SK-N-SH (cell line): ENCODE data around the gene COPS7A. TPM values are rescaled to one million over a fixed set of nuclear protein-coding genes. Genes with fewer than 3 reads are reported as not detected.

ENCODE experiments used
- CTCF ChIA-PET: fragments of 300-600, 350-600 bp; formaldehyde crosslinking; extraction: SDS; loops from one replicate; lab custom pipeline; 2021; lab: Yijun Ruan, JAX
- POLR2A ChIA-PET: fragments of 350-600 bp; sonication (Branson Sonifier 250); formaldehyde crosslinking; extraction: SDS; loops from one replicate; lab custom pipeline; 2020; ENCODE audit warnings: antibody characterized with exemption, inconsistent platforms; lab: Yijun Ruan, JAX
- DNase-seq: peaks from one replicate; pipeline ENCODE4 v3.0.0; 2012
- H2AFZ ChIP-seq: fragments of 200-600 bp; sonication (generic); 2 replicates; pipeline ENCODE4 v1.8.1; 2016; ENCODE audit warnings: antibody characterized with exemption, mild to moderate bottlenecking, low read depth
- H3F3A ChIP-seq: fragments of 200-600 bp; sonication (generic); replicated peaks from 2 replicates; pipeline ENCODE3; 2016; ENCODE audit warnings: antibody characterized with exemption, mild to moderate bottlenecking; ENCODE audit not compliant: insufficient read depth
- H3K27ac ChIP-seq, 2 experiments: fragments of 200-500 bp in 1 of 2; fragments of 200-600 bp in 1 of 2; sonication (Bioruptor generic) in 1 of 2; sonication (generic), shearing (Covaris generic) in 1 of 2; 2 replicates each; pipeline versions ENCODE4 v1.5.1 to v1.6.1; 2014 to 2016; ENCODE audit warnings: low read depth in 2 of 2, inconsistent platforms in 1 of 2, low read length in 1 of 2, mild to moderate bottlenecking in 1 of 2, mixed read lengths in 1 of 2
- H3K27me3 ChIP-seq: fragments of 200-600 bp; sonication (generic), shearing (Covaris generic); 2 replicates; pipeline ENCODE4 v1.6.1; 2016; ENCODE audit warnings: mixed run types; ENCODE audit not compliant: insufficient read depth
- H3K36me3 ChIP-seq, 2 experiments: fragments of 200-500 bp in 1 of 2; fragments of 200-600 bp in 1 of 2; sonication (Bioruptor generic) in 1 of 2; sonication (generic) in 1 of 2; replicated peaks in 1 of 2; 2 replicates each; pipeline versions ENCODE3 to v1.5.1; 2014 to 2016; ENCODE audit warnings: low read length in 1 of 2, mild to moderate bottlenecking in 1 of 2; ENCODE audit not compliant: insufficient read depth in 2 of 2, control insufficient read depth in 1 of 2
- H3K4me1 ChIP-seq, 2 experiments: fragments of 200-500 bp in 1 of 2; fragments of 200-600 bp in 1 of 2; sonication (Bioruptor generic) in 1 of 2; sonication (generic), shearing (Covaris generic) in 1 of 2; 2 replicates each; pipeline versions ENCODE4 v1.5.1 to v1.6.1; 2014 to 2016; ENCODE audit warnings: low read depth in 1 of 2, low read length in 1 of 2, mixed run types in 1 of 2; ENCODE audit not compliant: insufficient read depth in 2 of 2, control insufficient read depth in 1 of 2
- H3K4me2 ChIP-seq: fragments of 200-600 bp; sonication (generic), shearing (Covaris generic); 2 replicates; pipeline ENCODE4 v1.6.1; 2017; ENCODE audit warnings: mixed run types
- H3K4me3 ChIP-seq, 2 experiments: fragments of 200-500 bp in 1 of 2; fragments of 200-600 bp in 1 of 2; sonication (Bioruptor generic) in 1 of 2; sonication (generic), shearing (Covaris generic) in 1 of 2; 2 replicates each; pipeline versions ENCODE4 v1.5.1 to v1.8.1; 2014 to 2016; ENCODE audit warnings: low read depth in 2 of 2, inconsistent platforms in 1 of 2, low read length in 1 of 2, mild to moderate bottlenecking in 1 of 2, mixed read lengths in 1 of 2, moderate library complexity in 1 of 2
- H3K79me2 ChIP-seq: fragments of 200-600 bp; sonication (generic); 2 replicates; pipeline ENCODE4 v1.8.1; 2017; ENCODE audit warnings: mild to moderate bottlenecking; ENCODE audit not compliant: insufficient read depth
- H3K9ac ChIP-seq: fragments of 200-600 bp; sonication (generic); 2 replicates; pipeline ENCODE4 v1.6.1; 2017; ENCODE audit warnings: mixed run types
- H3K9me2 ChIP-seq: fragments of 200-600 bp; sonication (generic); 2 replicates; pipeline ENCODE4 v1.6.1; 2017; ENCODE audit warnings: mixed run types
- H3K9me3 ChIP-seq: fragments of 200-600 bp; sonication (generic); 2 replicates; pipeline ENCODE4 v1.6.1; 2017; ENCODE audit warnings: mixed run types, mild to moderate bottlenecking, moderate library complexity
- H4K20me1 ChIP-seq: fragments of 200-600 bp; sonication (generic); 2 replicates; pipeline ENCODE4 v1.6.1; 2017; ENCODE audit warnings: mild to moderate bottlenecking, mixed run types; ENCODE audit not compliant: insufficient read depth
- ELF1 ChIP-seq: IDR thresholded peaks from 2 replicates; pipeline ENCODE4 v1.4.0; 2012
- EP300 ChIP-seq, 2 experiments: IDR thresholded peaks; 2 replicates each; pipeline versions ENCODE4 v1.4.0 to v1.6.1; 2012; ENCODE audit warnings: borderline replicate concordance in 1 of 2, low read depth in 1 of 2, low read length in 1 of 2
- FOSL2 ChIP-seq: IDR thresholded peaks from 2 replicates; pipeline ENCODE4 v1.4.0; 2012; ENCODE audit warnings: low read depth, mild to moderate bottlenecking, moderate library complexity, borderline replicate concordance
- GABPA ChIP-seq: IDR thresholded peaks from 2 replicates; pipeline ENCODE4 v1.4.0; 2012; ENCODE audit warnings: low read depth, mild to moderate bottlenecking
- POLR2AphosphoS5 ChIP-seq: IDR thresholded peaks from 2 replicates; pipeline ENCODE4 v1.6.1; 2012; ENCODE audit warnings: low read depth, low read length
- RCOR1 ChIP-seq: fragments of 150-350 bp; IDR thresholded peaks from 2 replicates; pipeline ENCODE4 v1.6.1; 2017; ENCODE audit warnings: antibody characterized with exemption, low read length
- SIN3A ChIP-seq: IDR thresholded peaks from 2 replicates; pipeline ENCODE4 v1.6.1; 2012; ENCODE audit warnings: low read depth, mild to moderate bottlenecking, low read length, moderate library complexity, borderline replicate concordance
- TEAD4 ChIP-seq: IDR thresholded peaks from 2 replicates; pipeline ENCODE4 v1.4.0; 2012; ENCODE audit warnings: mild to moderate bottlenecking, borderline replicate concordance; ENCODE audit not compliant: insufficient read depth
- WGBS: methylation state at CpG from one replicate; pipeline ENCODE4 v1.1.6; 2017; ENCODE audit warnings: low lambda C conversion rate; 5-methylcytosine and 5-hydroxymethylcytosine counted together
- polyA plus RNA-seq, 3 experiments: library from polyadenylated mRNA; depleted of rRNA; stranded (reverse); fragments of >200 nt; gene quantifications; 2 replicates each; pipeline ENCODE4 v1.2.3, GENCODE V29; 2012
- TF ChIP-seq, protein P1 (sequence below): fragments of 150-350 bp; IDR thresholded peaks from 2 replicates; pipeline ENCODE4 v1.6.1; 2016; ENCODE audit warnings: mild to moderate bottlenecking, low read depth, low read length
- TF ChIP-seq, protein P2 (sequence below): IDR thresholded peaks from 2 replicates; pipeline ENCODE4 v1.4.0; 2012; ENCODE audit warnings: low read depth
- TF ChIP-seq, protein P3 (sequence below): IDR thresholded peaks from 2 replicates; pipeline ENCODE4 v1.4.0; 2012; ENCODE audit warnings: low read depth, borderline replicate concordance
- TF ChIP-seq, protein P4 (sequence below): fragments of 150-350 bp; IDR thresholded peaks from 2 replicates; pipeline ENCODE4 v1.6.1; 2017; ENCODE audit warnings: antibody characterized with exemption, low read length, low read depth, borderline replicate concordance
- TF ChIP-seq, protein P5 (sequence below): IDR thresholded peaks from 2 replicates; pipeline ENCODE4 v1.6.1; 2012; ENCODE audit warnings: mild to moderate bottlenecking, low read depth, low read length, moderate library complexity

The COPS7A gene
- polyA plus RNA-seq, 1 of the 3 experiments (the other 2 are of a cell fraction), result 191 TPM

DNA sequence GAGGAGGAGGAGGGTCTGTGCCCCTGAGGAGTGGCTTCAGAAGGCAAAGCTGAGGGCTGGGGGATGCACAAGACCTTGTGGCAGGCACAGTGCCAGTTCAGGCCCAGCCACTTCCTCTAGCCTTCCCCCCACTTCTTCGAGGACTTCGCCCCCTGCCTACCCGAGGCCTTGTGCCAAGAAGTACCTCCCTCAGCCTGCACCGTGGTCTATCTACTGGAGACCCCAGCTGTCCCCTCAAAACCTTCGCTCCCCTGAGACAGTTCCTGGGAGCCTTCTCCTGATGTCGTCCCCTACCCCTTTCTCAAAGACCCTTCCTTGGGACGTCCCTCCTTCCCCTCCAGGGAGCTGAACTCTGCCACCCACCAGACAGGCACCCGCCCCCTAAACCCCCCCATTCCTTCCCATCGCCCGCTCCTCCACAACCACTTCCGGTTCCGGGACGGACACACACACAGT, 35.3 kb upstream of the COPS7A start:
- H3K9me2 ChIP-seq, result no peaks in the 10 kb centered on the region
- ChIA-PET CTCF (interaction anchor here (0.6 to 1.8 kb wide), 19 partner anchors 8 to 180 kb away, joined by 3 to 9 read pairs (median 4); partner anchors contain the start of gene MLF2), POLR2A (interaction anchor here (0.6 to 2.5 kb wide), 22 partner anchors 9 to 255 kb away, joined by 3 to 50 read pairs (median 5); partner anchors contain the start of genes C12orf57, CDCA3, COPS7A and LPAR5)
- TF ChIP-seq ELF1 (peak; percentile 76), POLR2AphosphoS5 (0 out of 2 replicates have a peak, but pooled peaks have one; percentile 75), SIN3A (peak; percentile 80; the same call in 1 of the 2 replicates), GABPA (peak; percentile 80), EP300 (IDR thresholded peaks at IDR 0.05; ENCODE audit: borderline replicate concordance in 1 of 2, low read depth in 1 of 2, low read length in 1 of 2) (no peak; a peak in 1 of 4 replicates)
- TF ChIP-seq, protein P1, sequence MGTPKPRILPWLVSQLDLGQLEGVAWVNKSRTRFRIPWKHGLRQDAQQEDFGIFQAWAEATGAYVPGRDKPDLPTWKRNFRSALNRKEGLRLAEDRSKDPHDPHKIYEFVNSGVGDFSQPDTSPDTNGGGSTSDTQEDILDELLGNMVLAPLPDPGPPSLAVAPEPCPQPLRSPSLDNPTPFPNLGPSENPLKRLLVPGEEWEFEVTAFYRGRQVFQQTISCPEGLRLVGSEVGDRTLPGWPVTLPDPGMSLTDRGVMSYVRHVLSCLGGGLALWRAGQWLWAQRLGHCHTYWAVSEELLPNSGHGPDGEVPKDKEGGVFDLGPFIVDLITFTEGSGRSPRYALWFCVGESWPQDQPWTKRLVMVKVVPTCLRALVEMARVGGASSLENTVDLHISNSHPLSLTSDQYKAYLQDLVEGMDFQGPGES, result no peak
- TF ChIP-seq, protein P2, sequence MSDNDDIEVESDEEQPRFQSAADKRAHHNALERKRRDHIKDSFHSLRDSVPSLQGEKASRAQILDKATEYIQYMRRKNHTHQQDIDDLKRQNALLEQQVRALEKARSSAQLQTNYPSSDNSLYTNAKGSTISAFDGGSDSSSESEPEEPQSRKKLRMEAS, result peak; percentile 68; the same call in 1 of the 2 replicates
- peaks cover 71% of the 10 kb centered on the region for H3K79me2 ChIP-seq
- H3K36me3 ChIP-seq, result peaks cover 7 to 13% of the 10 kb centered on the region in 2 experiments
- peaks cover 16% of the 10 kb centered on the region; the same call in 1 of the 2 replicates for H4K20me1 ChIP-seq
- H3F3A ChIP-seq, result peaks cover 15% of the 10 kb centered on the region
- H3K4me3 ChIP-seq, result peak overlapping the region; percentile 78 to 79
- H3K27ac ChIP-seq, result peak overlapping the region; percentile 90 to 99
- H3K27me3 ChIP-seq, result no peaks in the 10 kb centered on the region
- no peaks in the 10 kb centered on the region for H3K9me3 ChIP-seq
- no peak overlapping the region for H2AFZ ChIP-seq
- peak; percentile 90 for DNase-seq
- peak overlapping the region; percentile 92 for H3K4me2 ChIP-seq
- H3K4me1 ChIP-seq, result peaks cover 8% of the 10 kb centered on the region in 2 experiments; a peak in 2 of 4 replicates
- WGBS, result 0% methylated on average over 13 of the region's 13 CpGs
- H3K9ac ChIP-seq, result peak overlapping the region; percentile 93

DNA sequence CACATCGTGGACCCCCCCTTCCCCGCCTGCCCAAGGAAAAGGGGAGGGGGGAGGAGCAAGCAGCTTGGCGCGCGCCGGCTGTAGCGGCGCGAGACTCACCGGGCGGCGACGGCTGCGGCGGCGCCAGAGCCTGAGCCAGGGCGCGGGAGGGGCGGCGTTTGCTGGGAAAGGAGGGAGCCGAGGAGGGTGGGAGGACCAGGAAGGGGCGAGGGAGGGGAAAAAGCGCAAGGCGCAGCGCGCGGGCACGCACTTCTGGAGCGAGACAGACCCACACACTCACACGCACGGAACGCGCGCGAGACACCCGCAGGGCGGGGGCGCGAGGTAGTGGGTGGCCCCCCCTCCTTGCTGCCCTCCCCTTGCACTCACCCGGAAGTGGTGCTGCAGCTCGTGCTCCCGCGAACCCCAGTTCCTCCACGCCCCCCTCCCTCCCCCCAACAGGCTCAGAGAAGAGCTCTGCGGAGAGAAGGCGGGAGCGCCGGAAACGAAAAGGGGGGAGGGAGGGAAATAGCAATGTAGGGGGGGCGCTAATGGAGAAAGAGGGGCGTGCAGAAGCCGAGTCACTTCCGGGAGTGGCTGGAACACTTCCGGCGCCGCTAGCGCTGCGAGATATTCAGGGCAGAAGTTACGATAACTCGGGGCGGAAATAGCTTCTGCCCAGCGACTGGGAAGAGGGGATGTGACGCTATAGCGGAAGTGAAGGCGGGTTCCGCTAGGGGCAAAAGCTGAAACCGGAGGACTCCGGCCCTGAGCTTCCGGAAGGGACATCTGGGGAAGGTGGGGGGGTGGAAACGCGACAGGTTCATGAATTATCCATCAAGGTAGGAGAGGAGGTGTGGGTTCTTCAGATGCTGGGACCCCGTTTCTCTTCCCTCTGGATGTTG, 34.6 kb upstream of the COPS7A start, which contains the start of gene ZNF384:
TSS of gene ZNF384 (minus strand) at position 377 of the 884 bp plus-strand sequence. CDS start 9,855 bp downstream, outside the sequence.
- peak within 1 kb of the TSS; percentile 93 for H3K9ac ChIP-seq
- peak within 1 kb of the TSS; percentile 92 for H3K4me2 ChIP-seq
- H3K36me3 ChIP-seq, result peaks cover 7 to 8% of the 10 kb centered on the region in 2 experiments
- WGBS, result under 1% methylated on average over 51 of the region's 72 CpGs
- H3K27me3 ChIP-seq, result no peaks in the 10 kb centered on the region
- peaks cover 8% of the 10 kb centered on the region in 2 experiments; a peak in 2 of 4 replicates for H3K4me1 ChIP-seq
- ChIA-PET CTCF (interaction anchor here (0.6 to 1.8 kb wide), 23 partner anchors 8 to 180 kb away, joined by 3 to 9 read pairs (median 4); partner anchors contain the start of genes COPS7A, MLF2 and USP5), POLR2A (interaction anchor here (0.5 to 2.5 kb wide), 34 partner anchors 9 to 255 kb away, joined by 3 to 50 read pairs (median 4); partner anchors contain the start of genes C12orf57, CDCA3, COPS7A and GAPDH)
- peaks cover 64% of the 10 kb centered on the region for H3K79me2 ChIP-seq
- peaks cover 10% of the 10 kb centered on the region; the same call in 1 of the 2 replicates for H4K20me1 ChIP-seq
- H3K9me3 ChIP-seq, result no peaks in the 10 kb centered on the region
- no peaks in the 10 kb centered on the region for H3K9me2 ChIP-seq
- peak within 1 kb of the TSS; percentile 64; the same call in 1 of the 2 replicates for H2AFZ ChIP-seq
- H3F3A ChIP-seq, result peaks cover 15% of the 10 kb centered on the region
- peak within 1 kb of the TSS; percentile 90 to 99 for H3K27ac ChIP-seq
- peak; percentile 94 for DNase-seq
- peak within 1 kb of the TSS; percentile 78 to 79 for H3K4me3 ChIP-seq
- TF ChIP-seq, protein P3, sequence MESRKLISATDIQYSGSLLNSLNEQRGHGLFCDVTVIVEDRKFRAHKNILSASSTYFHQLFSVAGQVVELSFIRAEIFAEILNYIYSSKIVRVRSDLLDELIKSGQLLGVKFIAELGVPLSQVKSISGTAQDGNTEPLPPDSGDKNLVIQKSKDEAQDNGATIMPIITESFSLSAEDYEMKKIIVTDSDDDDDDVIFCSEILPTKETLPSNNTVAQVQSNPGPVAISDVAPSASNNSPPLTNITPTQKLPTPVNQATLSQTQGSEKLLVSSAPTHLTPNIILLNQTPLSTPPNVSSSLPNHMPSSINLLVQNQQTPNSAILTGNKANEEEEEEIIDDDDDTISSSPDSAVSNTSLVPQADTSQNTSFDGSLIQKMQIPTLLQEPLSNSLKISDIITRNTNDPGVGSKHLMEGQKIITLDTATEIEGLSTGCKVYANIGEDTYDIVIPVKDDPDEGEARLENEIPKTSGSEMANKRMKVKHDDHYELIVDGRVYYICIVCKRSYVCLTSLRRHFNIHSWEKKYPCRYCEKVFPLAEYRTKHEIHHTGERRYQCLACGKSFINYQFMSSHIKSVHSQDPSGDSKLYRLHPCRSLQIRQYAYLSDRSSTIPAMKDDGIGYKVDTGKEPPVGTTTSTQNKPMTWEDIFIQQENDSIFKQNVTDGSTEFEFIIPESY, result peak; percentile 76
- TF ChIP-seq FOSL2, result peak; percentile 3; the same call in 1 of the 2 replicates
- TF ChIP-seq, protein P2, result peak; percentile 86
- peak; percentile 96 for TF ChIP-seq GABPA
- peak; percentile 27; the same call in 1 of the 2 replicates for TF ChIP-seq TEAD4
- TF ChIP-seq, protein P4, sequence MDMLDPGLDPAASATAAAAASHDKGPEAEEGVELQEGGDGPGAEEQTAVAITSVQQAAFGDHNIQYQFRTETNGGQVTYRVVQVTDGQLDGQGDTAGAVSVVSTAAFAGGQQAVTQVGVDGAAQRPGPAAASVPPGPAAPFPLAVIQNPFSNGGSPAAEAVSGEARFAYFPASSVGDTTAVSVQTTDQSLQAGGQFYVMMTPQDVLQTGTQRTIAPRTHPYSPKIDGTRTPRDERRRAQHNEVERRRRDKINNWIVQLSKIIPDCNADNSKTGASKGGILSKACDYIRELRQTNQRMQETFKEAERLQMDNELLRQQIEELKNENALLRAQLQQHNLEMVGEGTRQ, result no peak
- TF ChIP-seq ELF1, result peak; percentile 100
- no peak for TF ChIP-seq RCOR1
- TF ChIP-seq, protein P5, sequence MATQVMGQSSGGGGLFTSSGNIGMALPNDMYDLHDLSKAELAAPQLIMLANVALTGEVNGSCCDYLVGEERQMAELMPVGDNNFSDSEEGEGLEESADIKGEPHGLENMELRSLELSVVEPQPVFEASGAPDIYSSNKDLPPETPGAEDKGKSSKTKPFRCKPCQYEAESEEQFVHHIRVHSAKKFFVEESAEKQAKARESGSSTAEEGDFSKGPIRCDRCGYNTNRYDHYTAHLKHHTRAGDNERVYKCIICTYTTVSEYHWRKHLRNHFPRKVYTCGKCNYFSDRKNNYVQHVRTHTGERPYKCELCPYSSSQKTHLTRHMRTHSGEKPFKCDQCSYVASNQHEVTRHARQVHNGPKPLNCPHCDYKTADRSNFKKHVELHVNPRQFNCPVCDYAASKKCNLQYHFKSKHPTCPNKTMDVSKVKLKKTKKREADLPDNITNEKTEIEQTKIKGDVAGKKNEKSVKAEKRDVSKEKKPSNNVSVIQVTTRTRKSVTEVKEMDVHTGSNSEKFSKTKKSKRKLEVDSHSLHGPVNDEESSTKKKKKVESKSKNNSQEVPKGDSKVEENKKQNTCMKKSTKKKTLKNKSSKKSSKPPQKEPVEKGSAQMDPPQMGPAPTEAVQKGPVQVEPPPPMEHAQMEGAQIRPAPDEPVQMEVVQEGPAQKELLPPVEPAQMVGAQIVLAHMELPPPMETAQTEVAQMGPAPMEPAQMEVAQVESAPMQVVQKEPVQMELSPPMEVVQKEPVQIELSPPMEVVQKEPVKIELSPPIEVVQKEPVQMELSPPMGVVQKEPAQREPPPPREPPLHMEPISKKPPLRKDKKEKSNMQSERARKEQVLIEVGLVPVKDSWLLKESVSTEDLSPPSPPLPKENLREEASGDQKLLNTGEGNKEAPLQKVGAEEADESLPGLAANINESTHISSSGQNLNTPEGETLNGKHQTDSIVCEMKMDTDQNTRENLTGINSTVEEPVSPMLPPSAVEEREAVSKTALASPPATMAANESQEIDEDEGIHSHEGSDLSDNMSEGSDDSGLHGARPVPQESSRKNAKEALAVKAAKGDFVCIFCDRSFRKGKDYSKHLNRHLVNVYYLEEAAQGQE, result peak; percentile 29; the same call in 1 of the 2 replicates
